ENCODE results near the gene LRMDA. TPM values are rescaled to one million over a fixed set of nuclear protein-coding genes. Genes with fewer than 3 reads are reported as not detected.

Gene LRMDA
- total RNA-seq, 4 donors from 2014 or later = 1.5 to 15.7 (median 4.6) TPM

DNA sequence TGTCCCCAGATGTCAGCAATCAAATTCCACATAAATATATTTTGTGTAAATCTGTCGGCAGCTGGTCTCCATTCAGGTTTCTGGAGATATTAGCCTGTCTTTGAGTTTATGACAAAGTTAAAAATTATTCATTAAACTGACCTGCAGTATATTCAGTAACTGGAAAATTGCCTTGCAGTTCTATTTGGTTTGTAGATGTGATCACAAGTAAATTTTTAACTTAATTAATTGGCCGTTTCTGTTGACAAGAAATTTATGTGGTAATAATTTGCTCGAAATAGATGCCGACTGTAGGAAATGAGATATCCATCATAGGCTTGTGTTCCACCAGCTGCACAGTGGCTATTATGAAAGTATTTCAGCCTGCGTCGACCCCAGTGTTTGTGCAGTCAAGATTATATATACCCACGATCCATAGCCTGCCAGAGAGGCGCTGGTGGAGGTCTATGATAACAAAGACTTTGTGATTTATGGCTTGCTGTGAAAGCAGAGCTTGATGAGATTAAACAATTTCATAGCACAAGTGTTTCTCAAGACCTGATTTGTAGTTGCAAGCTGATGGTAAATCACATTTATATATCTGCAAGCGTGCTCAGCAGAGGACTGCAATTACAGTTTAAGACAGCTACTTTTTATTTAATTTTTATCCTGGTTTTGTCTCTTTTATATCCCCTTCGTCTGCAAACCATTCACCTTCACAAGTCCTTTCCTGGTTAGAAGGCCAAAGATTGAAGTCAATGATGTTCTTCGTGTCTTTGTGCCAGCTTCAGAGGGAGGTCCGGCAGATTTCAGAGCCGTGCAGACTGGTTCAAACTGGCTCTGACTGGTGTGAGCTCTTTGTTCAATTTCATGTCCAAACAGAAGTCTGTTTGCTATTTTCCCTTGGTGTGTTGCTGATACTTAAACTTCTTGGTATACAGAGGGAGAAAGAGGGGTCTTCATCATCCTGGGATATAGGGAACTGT, 850.9 kb downstream of the LRMDA start:
- Histone ChIP-seq H3K4me1 (peaks cover 0 to 6% of the 10 kb centered on the region in 2 donors), H3K36me3 (no peaks in the 10 kb centered on the region), H3K4me3 (no peak overlapping the region), H3K27me3 (no peaks in the 10 kb centered on the region), H3K9me3 (no peaks in the 10 kb centered on the region), H3K27ac (peak overlapping the region; percentile 19 to 47)
- intact Hi-C loops (cut with DNase I; ENCODE audit: low total_unique reads) = no loop called here
- TF ChIP-seq POLR2A (IDR thresholded peaks at IDR 0.05) = no peak
- TF ChIP-seq, protein P1, sequence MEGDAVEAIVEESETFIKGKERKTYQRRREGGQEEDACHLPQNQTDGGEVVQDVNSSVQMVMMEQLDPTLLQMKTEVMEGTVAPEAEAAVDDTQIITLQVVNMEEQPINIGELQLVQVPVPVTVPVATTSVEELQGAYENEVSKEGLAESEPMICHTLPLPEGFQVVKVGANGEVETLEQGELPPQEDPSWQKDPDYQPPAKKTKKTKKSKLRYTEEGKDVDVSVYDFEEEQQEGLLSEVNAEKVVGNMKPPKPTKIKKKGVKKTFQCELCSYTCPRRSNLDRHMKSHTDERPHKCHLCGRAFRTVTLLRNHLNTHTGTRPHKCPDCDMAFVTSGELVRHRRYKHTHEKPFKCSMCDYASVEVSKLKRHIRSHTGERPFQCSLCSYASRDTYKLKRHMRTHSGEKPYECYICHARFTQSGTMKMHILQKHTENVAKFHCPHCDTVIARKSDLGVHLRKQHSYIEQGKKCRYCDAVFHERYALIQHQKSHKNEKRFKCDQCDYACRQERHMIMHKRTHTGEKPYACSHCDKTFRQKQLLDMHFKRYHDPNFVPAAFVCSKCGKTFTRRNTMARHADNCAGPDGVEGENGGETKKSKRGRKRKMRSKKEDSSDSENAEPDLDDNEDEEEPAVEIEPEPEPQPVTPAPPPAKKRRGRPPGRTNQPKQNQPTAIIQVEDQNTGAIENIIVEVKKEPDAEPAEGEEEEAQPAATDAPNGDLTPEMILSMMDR (IDR thresholded peaks at IDR 0.05) = no peak
- DNase-seq = peak; percentile 63 to 82

DNA sequence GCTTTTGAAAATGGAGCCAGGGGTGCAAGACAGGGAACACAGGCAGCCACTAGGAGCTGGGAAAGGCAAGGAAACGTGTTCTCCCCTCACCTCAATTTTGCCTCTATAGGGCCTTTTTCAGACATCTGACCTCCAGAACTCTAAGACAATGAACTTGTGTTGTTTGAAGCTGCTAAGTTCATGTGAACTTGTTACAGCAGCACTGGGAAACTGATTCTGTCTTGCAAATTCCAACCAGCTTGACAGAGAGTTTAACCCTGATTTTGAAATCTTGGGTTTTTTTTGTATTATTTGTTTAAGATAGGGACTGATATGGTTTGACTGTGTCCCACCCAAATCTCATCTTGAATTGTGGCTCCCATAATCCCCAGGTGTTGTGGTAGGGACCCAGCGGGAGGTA, 852.9 kb downstream of the LRMDA start:
- Histone ChIP-seq H3K27me3 (no peaks in the 10 kb centered on the region), H3K4me3 (no peak overlapping the region), H3K36me3 (no peaks in the 10 kb centered on the region), H3K9me3 (no peaks in the 10 kb centered on the region), H3K27ac (no peak overlapping the region), H3K4me1 (peaks cover 0 to 6% of the 10 kb centered on the region in 2 donors)
- DNase-seq = no peak
- intact Hi-C loops (cut with DNase I; ENCODE audit: low total_unique reads) = no loop called here
- TF ChIP-seq, protein P1 (IDR thresholded peaks at IDR 0.05) = no peak
- no peak for TF ChIP-seq POLR2A (IDR thresholded peaks at IDR 0.05)

DNA sequence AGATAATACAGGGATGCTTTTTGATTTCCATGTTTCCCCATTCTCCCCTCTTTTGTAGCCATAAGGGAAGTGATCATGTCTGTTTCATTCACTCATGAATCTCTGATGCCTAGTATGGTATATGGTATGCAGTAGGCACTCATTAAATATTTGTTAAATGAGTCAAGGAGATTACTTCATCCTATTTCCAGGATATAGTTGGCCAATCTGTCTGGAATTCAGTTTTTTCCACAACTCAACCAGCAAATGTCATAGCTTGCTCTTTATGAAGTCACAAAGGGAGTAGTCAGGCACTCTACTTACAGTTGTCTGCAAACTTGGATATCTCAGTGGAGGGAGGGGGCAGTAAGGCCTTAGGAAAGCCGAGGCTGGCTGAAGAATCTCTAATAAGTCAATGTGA, 853.6 kb downstream of the LRMDA start:
- intact Hi-C loops (cut with DNase I; ENCODE audit: low total_unique reads) = no loop called here

DNA sequence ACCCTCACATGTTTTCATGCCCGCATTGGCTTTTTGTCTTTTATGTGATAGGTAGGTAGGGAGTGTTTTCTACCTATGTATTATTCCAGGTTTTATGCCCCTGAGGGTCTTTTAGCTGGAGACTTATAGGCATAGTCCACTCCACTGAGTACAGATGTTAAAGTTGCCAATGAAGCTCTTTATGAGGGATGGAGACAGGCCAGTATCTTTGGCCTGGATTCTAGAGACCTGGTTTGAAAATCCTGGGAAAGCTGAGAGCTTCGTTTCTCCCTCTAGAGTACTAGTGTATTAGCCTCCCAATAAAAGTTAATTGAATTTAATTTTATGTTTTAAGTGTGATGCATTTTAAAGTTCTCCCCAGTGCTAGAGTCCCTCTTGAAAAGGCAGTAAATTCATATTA, 854.1 kb downstream of the LRMDA start:
- intact Hi-C loops (cut with DNase I; ENCODE audit: low total_unique reads) = no loop called here
- H3K9me3 ChIP-seq = no peaks in the 10 kb centered on the region
- DNase-seq = no peak

More for the DNA sequence above, 853.6 kb downstream of the LRMDA start:
- no peak for DNase-seq
- Histone ChIP-seq H3K4me3 (no peak overlapping the region), H3K4me1 (peaks cover 0 to 6% of the 10 kb centered on the region in 2 donors), H3K27me3 (no peaks in the 10 kb centered on the region), H3K36me3 (no peaks in the 10 kb centered on the region), H3K9me3 (no peaks in the 10 kb centered on the region), H3K27ac (no peak overlapping the region)
- no peak for TF ChIP-seq POLR2A (IDR thresholded peaks at IDR 0.05)
- TF ChIP-seq, protein P1 (IDR thresholded peaks at IDR 0.05) = no peak

More for the DNA sequence above, 854.1 kb downstream of the LRMDA start:
- Histone ChIP-seq H3K27me3 (no peaks in the 10 kb centered on the region), H3K4me1 (peaks cover 0 to 6% of the 10 kb centered on the region in 2 donors), H3K36me3 (no peaks in the 10 kb centered on the region), H3K4me3 (no peak overlapping the region), H3K27ac (no peak overlapping the region)
- TF ChIP-seq POLR2A (IDR thresholded peaks at IDR 0.05) = no peak
- TF ChIP-seq, protein P1 (IDR thresholded peaks at IDR 0.05) = no peak
